Measurements from ENCODE around the gene TOX4. TPM values are rescaled to one million over a fixed set of nuclear protein-coding genes. Genes with fewer than 3 reads are reported as not detected.
A peak's percentile ranks its signal among the peaks of the same experiment; 100 is the strongest.

The TOX4 gene
- total and polyA plus RNA-seq, 2 of the 8 experiments (the other 6 are each of a cell fraction or from before 2014, with no cell fraction given), result 51.5 to 58.3 TPM

DNA sequence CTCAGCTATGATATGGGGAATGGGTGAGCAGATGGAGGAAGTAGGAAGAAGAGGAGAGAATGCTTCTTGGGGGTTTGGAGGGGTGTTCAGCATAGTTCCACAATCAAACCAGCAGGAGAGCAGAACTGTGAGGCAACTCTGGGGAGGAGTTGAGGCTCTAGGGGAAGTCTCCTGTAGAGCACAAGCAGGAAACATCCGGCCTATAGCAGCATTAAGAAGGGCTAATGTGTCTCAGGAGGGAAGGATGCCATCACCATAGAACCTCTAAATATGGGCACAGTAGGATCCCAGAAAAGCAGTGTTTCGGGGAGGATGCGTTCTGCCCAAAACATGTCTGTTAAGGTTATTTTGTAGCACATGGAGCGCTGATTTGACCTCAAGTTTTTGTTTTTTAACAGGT is 57.6 kb downstream of the TOX4 start (continued):
- TF ChIP-seq TAF7 (optimal IDR thresholded peaks at IDR 0.05; ENCODE audit: borderline replicate concordance, low read depth, low read length) (peak; percentile 34), CEBPB (IDR thresholded peaks at IDR 0.05; ENCODE audit: low read depth, low read length) (peak; percentile 96), SIN3A (conservative IDR thresholded peaks at IDR 0.05 in 1 of 2, IDR thresholded peaks at IDR 0.05 in 1 of 2; ENCODE audit: low read depth in 1 of 2, low read length in 2 of 2) (0 out of 4 replicates have a peak, but pooled peaks have one; percentile 24 to 45), HDAC2 (IDR thresholded peaks at IDR 0.05; ENCODE audit: borderline replicate concordance in 1 of 2, low read depth in 2 of 2, low read length in 2 of 2) (0 out of 4 replicates have a peak, but pooled peaks of 1 of the 2 experiments have one; percentile 11), YY1 (IDR thresholded peaks at IDR 0.05; ENCODE audit: low read depth, low read length) (peak; percentile 9; the same call in 1 of the 2 replicates)
